Liver (tissue), 3 donors: Measurements from ENCODE around the gene ADGRG1.

Experiments used
- CTCF ChIP-seq: fragments of 150-350 bp; IDR thresholded peaks from 2 replicates; pipeline ENCODE4 v1.5.1; 2017; ENCODE audit warnings: improper control_type of control experiment, low read depth, low read length; ENCODE audit not compliant: missing input control
- EGR1 ChIP-seq, 2 donors: IDR thresholded peaks; 2 replicates each; pipeline ENCODE4 v1.6.1; 2016 to 2018; ENCODE audit warnings: antibody characterized with exemption in 2 of 2, low read depth in 2 of 2
- RAD21 ChIP-seq, 2 donors: IDR thresholded peaks; 2 replicates each; pipeline ENCODE4 v1.6.1; 2016; ENCODE audit warnings: antibody characterized with exemption in 2 of 2, mild to moderate bottlenecking in 2 of 2
- REST ChIP-seq: IDR thresholded peaks from 2 replicates; pipeline ENCODE4 v1.6.1; 2016; ENCODE audit warnings: antibody characterized with exemption, mild to moderate bottlenecking
- SP1 ChIP-seq: IDR thresholded peaks from 2 replicates; pipeline ENCODE4 v1.6.1; 2018; ENCODE audit warnings: antibody characterized with exemption, mild to moderate bottlenecking
- donor health status: healthy.
- donor health status: healthy.

- no peak for TF ChIP-seq EGR1 (IDR thresholded peaks at IDR 0.05; ENCODE audit: low read depth in 2 of 2)
- no peak for TF ChIP-seq RAD21 (IDR thresholded peaks at IDR 0.05)
- TF ChIP-seq CTCF: no peak
- TF ChIP-seq REST: no peak
- no peak for TF ChIP-seq SP1
Observed at GRCh38 chr16:57707331-57707730, 78.9 kb downstream of the ADGRG1 start.
